AG10803 (cell line): ENCODE data around the gene SFXN5.

Experiments
- DNase-seq: peaks from one replicate; pipeline ENCODE4 v3.0.0; 2010; ENCODE audit warnings: low read depth
- H3K4me3 ChIP-seq: 2 replicates; pipeline ENCODE4 v1.5.1; 2011; ENCODE audit warnings: mild to moderate bottlenecking, low read length, control low read depth
- CTCF ChIP-seq: conservative IDR thresholded peaks from 2 replicates; pipeline ENCODE4 v1.5.1; 2011; ENCODE audit warnings: mild to moderate bottlenecking, low read length, control low read depth, inconsistent platforms

Gene SFXN5

DNA sequence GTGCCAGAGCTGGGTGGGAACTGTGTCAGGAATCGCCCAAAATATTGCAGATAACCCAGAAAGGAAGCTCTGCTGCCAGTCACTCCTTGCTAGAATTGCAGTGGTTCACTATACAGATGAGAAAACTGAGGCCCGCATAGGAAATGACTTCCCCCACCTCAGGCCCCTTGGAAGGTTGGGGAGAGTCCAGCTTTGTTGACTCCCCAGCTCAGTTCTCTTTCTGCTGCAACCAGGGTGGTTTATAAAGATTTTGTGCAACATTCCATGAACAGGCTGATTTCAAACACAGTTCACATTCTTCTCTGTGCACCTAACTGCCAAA, 173.0 kb downstream of the SFXN5 start:
- no peak for DNase-seq
- H3K4me3 ChIP-seq, result no peak overlapping the region
- TF ChIP-seq CTCF, result no peak

DNA sequence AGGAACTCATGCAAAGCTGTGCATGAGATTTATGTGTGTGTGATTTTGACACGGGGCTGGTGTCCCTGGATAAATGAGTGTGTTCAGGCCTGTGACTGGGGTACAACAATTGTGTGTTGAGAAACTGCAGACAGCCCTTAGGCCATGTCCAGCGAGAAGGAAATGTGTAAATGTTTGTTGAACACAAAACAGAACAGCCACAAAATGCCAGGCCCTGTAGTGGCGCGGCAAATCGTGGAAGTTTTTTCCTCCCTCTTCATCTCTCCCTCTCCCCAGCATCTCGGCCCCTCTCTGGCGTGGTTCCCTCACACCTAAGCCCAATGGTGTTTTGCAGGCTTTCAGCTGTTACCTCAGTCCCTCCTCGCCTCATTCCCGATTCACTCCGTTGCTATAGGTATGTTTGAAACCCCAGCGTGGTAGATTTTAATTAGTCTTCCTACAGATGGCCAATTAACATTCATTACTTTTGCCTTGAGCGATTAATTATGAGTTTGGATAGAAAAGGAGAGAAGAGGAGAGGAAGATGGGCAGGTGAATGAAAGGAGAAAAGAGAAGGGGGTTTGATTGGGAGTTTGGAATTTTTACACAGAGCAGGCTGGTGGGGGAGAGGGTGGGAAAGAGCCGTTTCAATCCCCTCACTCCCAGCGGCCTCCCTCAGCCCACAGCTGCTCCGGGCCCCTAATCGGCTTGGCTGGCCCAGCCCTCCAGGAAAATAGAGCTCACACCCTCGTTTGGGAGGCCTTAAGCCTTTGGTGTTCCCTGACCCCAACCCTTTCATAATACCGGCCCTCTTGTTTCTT, 173.5 kb downstream of the SFXN5 start:
- no peak overlapping the region for H3K4me3 ChIP-seq
- no peak for DNase-seq
- TF ChIP-seq CTCF, result no peak

GRCh38 chr2:72896446-72896845, 175.1 kb downstream of the SFXN5 start:
- H3K4me3 ChIP-seq, result no peak overlapping the region
- no peak for TF ChIP-seq CTCF
- DNase-seq, result no peak

- peak; percentile 68 for DNase-seq
- TF ChIP-seq CTCF, result peak; percentile 11
- H3K4me3 ChIP-seq, result no peak overlapping the region
Observed at GRCh38 chr2:72895759-72896281, 175.7 kb downstream of the SFXN5 start.

DNA sequence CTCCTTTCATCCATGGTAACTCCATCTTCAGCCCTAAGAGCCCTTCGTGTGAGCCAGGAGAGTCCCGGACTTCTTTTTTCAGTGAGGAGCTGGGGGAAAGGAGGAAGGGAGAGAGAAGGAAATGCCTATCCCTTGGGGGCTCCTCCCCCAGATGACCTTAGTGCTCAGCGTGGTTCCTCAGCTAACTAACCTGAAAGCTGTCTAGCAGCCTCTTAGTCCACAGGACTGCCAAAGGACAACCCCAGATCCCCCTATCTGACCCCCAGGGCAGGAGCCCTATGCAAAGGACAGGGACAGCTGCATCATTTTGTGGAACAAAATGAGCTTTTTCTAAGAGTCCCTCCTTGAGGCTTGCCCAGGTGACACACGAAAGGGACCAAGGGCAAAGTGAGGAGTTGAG, 176.4 kb downstream of the SFXN5 start:
- no peak overlapping the region for H3K4me3 ChIP-seq
- DNase-seq, result no peak
- no peak for TF ChIP-seq CTCF

GRCh38 chr2:72894514-72894913, 177.0 kb downstream of the SFXN5 start:
- DNase-seq, result no peak
- no peak overlapping the region for H3K4me3 ChIP-seq
- TF ChIP-seq CTCF, result no peak

DNA sequence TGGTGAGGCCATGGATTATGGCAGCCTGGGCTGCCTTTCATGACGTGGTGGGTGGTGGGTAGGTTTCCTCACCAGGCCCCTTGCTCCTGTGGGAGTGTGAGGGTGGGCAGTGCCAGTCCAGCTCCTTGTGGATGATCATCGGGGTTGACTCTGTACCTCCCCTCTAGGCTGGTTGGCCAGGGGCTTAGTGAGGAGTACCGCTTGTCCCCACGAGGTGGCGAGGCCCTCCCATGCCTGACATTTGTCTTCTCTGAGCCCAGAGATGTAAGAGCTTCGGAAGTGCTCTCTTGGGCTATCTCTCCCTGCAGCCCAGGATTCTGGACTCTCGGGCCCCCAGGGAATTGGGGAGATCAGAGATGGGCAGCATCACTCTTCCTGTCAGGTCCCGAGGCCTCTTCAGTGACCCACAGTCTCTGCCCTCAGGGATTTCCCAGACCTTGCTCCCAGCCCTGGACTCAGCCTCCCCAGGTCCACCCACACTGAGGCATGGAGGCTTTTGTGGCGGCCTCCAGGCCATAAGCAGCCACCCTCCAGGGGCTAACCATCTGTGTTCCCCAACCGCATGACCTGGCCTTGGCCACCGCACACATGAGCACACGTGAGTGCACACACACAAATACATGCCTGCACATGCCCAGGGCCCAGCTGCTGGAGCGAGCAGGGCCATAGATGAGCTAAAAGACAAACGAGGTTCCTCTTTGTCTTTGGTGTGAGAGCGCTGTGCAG, 177.8 kb downstream of the SFXN5 start:
- TF ChIP-seq CTCF, result peak; percentile 76
- no peak overlapping the region for H3K4me3 ChIP-seq
- DNase-seq, result peak; percentile 65
